ENCODE data around the gene DQX1. TPM values are rescaled to one million over a fixed set of nuclear protein-coding genes. Genes with fewer than 3 reads are reported as not detected.

Gene DQX1
- total and polyA plus RNA-seq, 2 of the 4 experiments (the other 2 are of a cell fraction), result 0.07 TPM; not detected in 1

DNA sequence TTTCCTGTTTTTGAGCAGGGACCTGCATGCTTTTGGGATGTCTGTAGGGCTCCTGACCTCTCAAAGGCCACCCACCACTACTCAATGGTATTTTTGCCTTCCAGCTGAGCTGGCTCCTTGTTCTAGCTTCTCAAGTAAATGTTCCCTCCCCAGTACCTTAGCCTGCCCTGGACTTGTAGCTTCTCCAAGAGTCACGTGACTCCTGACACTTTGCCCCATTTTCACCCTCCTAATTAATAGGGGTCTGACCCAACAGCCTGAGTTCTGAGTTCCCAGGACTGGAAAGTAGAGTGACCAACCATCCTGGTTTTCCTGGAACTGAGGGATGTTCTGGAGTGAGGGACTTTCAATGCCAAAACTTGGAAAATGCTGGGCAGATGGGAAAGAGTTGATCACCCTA, 30.6 kb downstream of the DQX1 start:
- dilution Hi-C loops (cut with HindIII; ENCODE audit: low sequenced_read_pairs, unreplicated experiment), result no loop called here
- WGBS, 2 experiments (ENCODE audit: extremely low coverage in 2 of 2, insufficient read length in 1 of 2), result no CpG with 5 or more reads among the region's 1 CpG
- H2AK9ac ChIP-seq (replicated peaks; ENCODE audit: low read depth, low read length, poor library complexity), result no peak overlapping the region

More for the DNA sequence above, 30.6 kb downstream of the DQX1 start:
- no peak overlapping the region for H3K4ac ChIP-seq (ENCODE audit: low read depth, low read length)
- ChIA-PET POLR2A (ENCODE audit: unreplicated experiment) (no interaction called here), CTCF (no interaction called here)
- no TSS peak for BruUV-seq (replicated peaks)
- in situ Hi-C loops (cut with MboI; ENCODE audit: low sequenced_read_pairs) (loop anchor here (25.0 kb wide), 1 partner anchor 367 kb away; no protein-coding TSS in a partner anchor), intact Hi-C loops (cut with micrococcal nuclease) (no loop called here)
- H2AFZ ChIP-seq (replicated peaks; ENCODE audit: low read length, poor library complexity), result no peak overlapping the region
- DNase-seq (no peak), ATAC-seq (ENCODE audit: low read depth) (no peak)
- H3K27ac ChIP-seq (ENCODE audit: insufficient read depth, low read length), result no peak overlapping the region
- no peak overlapping the region for H3K23ac ChIP-seq (ENCODE audit: low read depth, low read length)
- H3K79me1 ChIP-seq (ENCODE audit: low read depth in 1 of 2, low read length in 2 of 2), result peaks cover 0 to 11% of the 10 kb centered on the region in 2 experiments; a peak in 1 of 4 replicates
- peaks cover 35% of the 10 kb centered on the region for H3K36me3 ChIP-seq (ENCODE audit: control insufficient read depth, insufficient read depth, low read length)
- no peak overlapping the region for H3K4me2 ChIP-seq (ENCODE audit: low read depth, low read length)
- no peak overlapping the region for H4K8ac ChIP-seq (ENCODE audit: low read depth in 2 of 2, low read length in 2 of 2)
- H3K4me3 ChIP-seq (ENCODE audit: insufficient read depth, low read depth, low read length), result no peak overlapping the region
- H3K9me3 ChIP-seq (ENCODE audit: control insufficient read depth, insufficient read depth, low read length), result no peaks in the 10 kb centered on the region
- no peak overlapping the region for H3K18ac ChIP-seq (ENCODE audit: low read depth, low read length)
- peaks cover 31% of the 10 kb centered on the region for H3K27me3 ChIP-seq (ENCODE audit: control insufficient read depth, insufficient read depth, low read length)
- TF ChIP-seq FOS (IDR thresholded peaks at IDR 0.05; ENCODE audit: low read depth, low read length) (no peak), CEBPB (IDR thresholded peaks at IDR 0.05; ENCODE audit: low read depth, low read length) (no peak), RFX5 (IDR thresholded peaks at IDR 0.05; ENCODE audit: low read depth, low read length) (no peak), NFE2L2 (IDR thresholded peaks at IDR 0.05; ENCODE audit: low read depth, low read length) (no peak), CHD1 (IDR thresholded peaks at IDR 0.05; ENCODE audit: low read depth, low read length) (no peak)
- no peak overlapping the region for H2AK5ac ChIP-seq (ENCODE audit: low read depth, low read length)
- no peak overlapping the region for H4K5ac ChIP-seq (ENCODE audit: low read depth, low read length)
- H2BK20ac ChIP-seq (ENCODE audit: low read depth, low read length), result no peak overlapping the region
- H4K20me1 ChIP-seq (ENCODE audit: insufficient read depth, low read length), result no peaks in the 10 kb centered on the region
- H2BK15ac ChIP-seq (ENCODE audit: low read depth, low read length), result no peak overlapping the region
- H3K9me1 ChIP-seq (ENCODE audit: insufficient read depth, low read length), result no peaks in the 10 kb centered on the region
- H4K91ac ChIP-seq (ENCODE audit: insufficient read depth, low read depth, low read length), result no peak overlapping the region
- H3K4me1 ChIP-seq (ENCODE audit: control insufficient read depth, insufficient read depth, low read length), result peaks cover 7% of the 10 kb centered on the region; the same call in 1 of the 2 replicates
- H3K9ac ChIP-seq (ENCODE audit: low read depth, low read length), result no peak overlapping the region
- H3K56ac ChIP-seq (ENCODE audit: extremely low read depth, insufficient read depth, low read length), result no peak overlapping the region
- H2BK5ac ChIP-seq (ENCODE audit: low read depth, low read length, poor library complexity, severe bottlenecking), result no peak overlapping the region
- H3K14ac ChIP-seq (replicated peaks; ENCODE audit: low read depth, low read length), result no peak overlapping the region
- H2BK120ac ChIP-seq (ENCODE audit: low read depth, low read length), result no peak overlapping the region

All from IMR-90 (cell line).